ENCODE data around the gene PHAF1.

DNA sequence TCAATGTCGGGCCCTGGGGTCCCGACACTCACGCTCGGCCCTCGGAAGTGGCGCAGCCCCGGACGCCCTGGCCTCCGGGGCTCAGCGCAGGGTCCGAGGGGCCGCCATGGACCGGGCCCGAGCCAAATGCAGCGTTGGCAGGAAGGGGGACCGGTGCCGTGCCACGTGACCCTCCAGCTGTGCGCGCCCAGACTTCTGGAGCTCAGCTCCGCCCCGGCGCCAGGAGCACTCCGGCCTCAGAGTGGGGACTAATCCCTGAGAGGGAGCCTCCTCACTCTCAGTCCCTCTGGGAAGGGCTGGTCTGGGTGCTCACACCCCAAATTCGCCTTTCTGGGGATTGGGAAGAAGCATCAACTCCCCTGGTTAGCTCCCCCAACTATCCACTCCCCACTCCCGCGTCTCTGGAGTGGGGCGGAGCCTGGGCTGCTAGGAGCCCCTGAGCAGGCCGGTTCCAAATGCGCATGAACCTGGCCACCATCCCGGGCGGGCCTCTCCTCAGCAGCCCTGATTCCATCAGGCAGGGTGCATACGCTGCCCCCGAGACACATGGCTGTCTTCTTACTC, 41.2 kb downstream of the PHAF1 start, which contains the start of gene B3GNT9:
- TF ChIP-seq, protein P1, sequence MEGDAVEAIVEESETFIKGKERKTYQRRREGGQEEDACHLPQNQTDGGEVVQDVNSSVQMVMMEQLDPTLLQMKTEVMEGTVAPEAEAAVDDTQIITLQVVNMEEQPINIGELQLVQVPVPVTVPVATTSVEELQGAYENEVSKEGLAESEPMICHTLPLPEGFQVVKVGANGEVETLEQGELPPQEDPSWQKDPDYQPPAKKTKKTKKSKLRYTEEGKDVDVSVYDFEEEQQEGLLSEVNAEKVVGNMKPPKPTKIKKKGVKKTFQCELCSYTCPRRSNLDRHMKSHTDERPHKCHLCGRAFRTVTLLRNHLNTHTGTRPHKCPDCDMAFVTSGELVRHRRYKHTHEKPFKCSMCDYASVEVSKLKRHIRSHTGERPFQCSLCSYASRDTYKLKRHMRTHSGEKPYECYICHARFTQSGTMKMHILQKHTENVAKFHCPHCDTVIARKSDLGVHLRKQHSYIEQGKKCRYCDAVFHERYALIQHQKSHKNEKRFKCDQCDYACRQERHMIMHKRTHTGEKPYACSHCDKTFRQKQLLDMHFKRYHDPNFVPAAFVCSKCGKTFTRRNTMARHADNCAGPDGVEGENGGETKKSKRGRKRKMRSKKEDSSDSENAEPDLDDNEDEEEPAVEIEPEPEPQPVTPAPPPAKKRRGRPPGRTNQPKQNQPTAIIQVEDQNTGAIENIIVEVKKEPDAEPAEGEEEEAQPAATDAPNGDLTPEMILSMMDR (IDR thresholded peaks at IDR 0.05), result no peak
- peak; percentile 49 for TF ChIP-seq EZH2 (IDR thresholded peaks at IDR 0.05)
